GM12801 (cell line): ENCODE measurements around the gene KDELR3.

Experiments used
- TF ChIP-seq, protein P1 (sequence below): IDR thresholded peaks from one replicate; pipeline ENCODE4 v1.5.1; 2011; ENCODE audit warnings: control low read depth; ENCODE audit not compliant: insufficient read length; ENCODE audit errors: extremely low read depth

The KDELR3 gene

DNA sequence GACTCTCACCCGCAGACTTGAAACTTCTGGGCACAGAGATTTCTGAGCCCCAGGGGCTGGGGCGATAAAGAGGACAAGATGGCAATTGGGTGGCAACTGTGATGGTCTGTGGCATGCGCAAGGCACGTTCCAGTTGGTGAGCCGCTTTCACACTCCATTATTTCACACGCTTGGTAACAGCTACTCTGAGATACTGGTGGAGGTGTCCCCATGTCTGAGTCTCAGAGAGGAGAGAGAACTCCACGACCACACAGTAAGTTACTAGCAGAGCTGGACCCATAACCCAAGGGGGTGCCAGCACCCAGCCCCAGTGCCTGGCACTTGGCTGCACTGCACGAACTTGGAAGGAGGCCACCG, 6.9 kb upstream of the KDELR3 start:
- TF ChIP-seq, protein P1, sequence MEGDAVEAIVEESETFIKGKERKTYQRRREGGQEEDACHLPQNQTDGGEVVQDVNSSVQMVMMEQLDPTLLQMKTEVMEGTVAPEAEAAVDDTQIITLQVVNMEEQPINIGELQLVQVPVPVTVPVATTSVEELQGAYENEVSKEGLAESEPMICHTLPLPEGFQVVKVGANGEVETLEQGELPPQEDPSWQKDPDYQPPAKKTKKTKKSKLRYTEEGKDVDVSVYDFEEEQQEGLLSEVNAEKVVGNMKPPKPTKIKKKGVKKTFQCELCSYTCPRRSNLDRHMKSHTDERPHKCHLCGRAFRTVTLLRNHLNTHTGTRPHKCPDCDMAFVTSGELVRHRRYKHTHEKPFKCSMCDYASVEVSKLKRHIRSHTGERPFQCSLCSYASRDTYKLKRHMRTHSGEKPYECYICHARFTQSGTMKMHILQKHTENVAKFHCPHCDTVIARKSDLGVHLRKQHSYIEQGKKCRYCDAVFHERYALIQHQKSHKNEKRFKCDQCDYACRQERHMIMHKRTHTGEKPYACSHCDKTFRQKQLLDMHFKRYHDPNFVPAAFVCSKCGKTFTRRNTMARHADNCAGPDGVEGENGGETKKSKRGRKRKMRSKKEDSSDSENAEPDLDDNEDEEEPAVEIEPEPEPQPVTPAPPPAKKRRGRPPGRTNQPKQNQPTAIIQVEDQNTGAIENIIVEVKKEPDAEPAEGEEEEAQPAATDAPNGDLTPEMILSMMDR: no peak

DNA sequence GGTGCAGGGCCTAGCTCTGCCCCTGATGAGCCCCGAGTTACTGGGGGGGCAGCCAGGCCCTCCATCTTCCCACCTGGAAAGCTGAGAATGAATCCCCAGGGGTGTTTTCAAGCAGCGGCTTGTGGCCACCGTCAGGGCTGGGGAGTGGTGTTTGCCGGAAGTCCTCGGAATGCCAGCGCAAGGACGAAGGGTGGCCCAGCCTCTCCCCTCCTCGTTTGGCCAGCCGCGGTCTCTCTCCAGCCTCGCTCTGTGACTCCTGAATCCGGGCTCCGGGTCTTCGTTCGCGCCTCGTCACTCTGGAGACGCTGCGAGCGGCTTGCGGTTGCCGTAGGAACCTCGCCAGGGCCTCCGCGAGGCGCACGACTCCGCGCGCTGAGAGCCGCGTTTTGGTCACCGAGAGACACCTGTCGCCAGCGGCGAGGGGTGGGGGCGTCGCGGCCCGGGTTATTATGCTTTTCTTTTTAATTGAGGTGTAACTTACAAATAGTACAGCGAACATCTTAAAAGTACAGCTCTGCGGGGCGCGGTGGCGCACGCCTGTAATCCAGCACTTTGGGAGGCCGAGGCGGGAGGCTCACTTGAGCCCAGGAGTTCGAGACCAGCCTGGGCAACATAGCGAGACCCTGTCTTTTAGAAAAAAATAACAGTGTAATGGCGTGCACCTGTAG, 6.3 kb upstream of the KDELR3 start:
- TF ChIP-seq, protein P1: no peak

DNA sequence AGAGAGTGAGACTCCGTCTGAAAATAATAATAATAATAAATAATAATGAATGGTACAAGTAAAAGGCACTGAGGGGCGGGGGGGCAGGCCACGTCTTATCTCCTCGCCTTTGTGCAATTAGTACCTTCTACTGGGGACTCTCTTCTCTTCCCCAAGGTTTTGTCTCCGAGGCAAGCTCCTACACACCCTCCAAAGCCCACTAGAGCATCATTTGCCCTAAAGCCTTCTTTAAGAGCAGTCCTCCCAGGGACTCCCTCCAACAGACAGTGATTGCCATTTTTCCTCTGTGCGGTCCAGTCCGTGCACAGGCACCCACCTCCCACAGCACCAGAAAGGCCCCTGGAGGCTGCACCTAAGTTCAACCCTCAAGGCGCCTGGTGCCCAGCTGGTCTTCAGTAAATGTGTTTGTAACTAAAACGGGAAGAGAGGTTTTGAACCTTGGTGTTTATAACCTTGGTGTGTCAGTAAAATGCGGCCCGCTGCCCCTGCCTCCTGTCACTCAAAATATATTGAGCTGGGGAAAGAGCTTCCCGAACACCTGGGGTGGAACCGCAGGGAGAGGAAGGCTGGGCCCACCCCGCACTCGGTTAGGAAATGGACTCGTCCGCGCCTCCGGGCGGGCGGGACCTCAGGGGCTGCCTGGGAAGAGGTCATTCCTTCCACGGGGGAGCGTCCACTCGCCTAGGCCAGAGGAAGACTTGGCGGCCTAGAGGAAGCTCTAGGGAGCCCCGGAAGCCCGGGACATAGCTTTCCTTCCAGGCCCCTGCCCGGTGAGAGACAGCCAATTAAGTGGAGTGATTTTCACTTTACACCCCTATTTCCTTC, 4.7 kb upstream of the KDELR3 start:
- TF ChIP-seq, protein P1: no peak

DNA sequence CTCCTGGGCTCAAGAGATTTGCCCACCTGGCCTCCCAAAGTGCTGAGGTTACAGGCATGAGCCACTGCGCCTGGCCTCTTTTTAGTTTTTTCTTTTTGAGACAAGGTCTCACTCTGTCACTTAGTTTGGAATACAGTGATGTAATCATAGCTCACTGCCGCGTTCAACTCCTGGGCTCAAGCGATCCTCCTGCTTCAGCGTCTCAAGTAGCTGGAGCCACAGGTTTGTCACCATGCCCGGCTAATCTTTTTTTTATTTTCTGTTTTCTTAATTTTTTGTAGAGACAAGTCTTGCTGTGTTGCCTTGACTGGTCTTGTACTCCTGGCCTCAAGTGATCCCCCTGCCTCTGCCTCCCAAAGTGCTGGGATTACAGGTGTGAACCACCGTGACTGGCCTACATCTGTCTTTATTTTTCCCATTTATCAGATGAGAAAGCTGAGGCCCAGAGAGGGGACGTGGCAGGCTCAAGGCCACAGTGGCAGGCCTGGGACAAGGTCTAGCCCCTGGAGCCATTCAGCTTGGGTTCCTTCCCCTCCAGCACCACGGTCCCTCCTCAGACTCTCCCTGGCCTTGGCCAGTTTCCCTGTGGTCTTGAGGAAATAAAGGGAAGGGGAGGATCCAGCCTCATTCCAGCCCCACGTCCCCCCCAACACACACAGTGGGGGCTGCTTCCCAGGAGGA, 2.8 kb upstream of the KDELR3 start:
- TF ChIP-seq, protein P1: no peak

DNA sequence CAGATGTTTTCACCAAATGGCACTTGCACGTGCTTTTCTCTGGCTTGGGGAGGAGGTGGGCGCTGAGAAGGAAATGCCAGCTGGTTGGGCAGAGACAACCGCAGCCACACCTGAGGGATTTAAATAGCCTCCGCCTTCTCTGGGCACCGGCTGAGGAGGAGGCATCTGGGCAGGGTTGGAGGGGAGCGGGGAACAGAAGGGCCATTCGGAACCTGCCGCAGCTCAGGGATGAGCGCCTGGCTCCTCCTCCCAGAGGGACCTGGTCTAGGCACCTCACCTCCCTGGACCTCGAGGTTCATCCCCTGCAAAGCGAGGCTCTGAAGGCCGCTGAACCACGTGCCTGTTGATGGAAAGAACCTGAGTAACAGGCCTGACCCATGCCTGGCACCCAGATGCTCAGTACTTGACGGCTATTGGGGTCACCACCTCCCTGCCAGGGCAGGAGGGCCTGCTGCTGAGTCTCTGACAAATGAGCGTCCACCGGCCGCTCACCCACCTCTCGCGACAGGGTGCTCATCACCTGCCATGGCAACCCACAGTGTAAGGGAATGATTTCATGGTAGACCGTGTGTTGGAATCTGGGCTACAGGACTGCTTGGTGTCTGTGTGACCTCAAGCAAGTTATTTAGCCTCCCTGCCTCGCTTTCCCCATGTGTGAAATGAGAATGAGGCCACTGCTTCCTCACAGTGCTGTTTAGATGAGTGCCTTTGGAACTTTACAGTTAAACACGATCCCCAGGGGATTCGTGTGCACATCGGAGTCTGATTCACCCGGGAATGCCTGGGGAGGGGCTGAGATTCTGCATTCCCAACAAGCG, 2.0 kb upstream of the KDELR3 start:
- TF ChIP-seq, protein P1: no peak

DNA sequence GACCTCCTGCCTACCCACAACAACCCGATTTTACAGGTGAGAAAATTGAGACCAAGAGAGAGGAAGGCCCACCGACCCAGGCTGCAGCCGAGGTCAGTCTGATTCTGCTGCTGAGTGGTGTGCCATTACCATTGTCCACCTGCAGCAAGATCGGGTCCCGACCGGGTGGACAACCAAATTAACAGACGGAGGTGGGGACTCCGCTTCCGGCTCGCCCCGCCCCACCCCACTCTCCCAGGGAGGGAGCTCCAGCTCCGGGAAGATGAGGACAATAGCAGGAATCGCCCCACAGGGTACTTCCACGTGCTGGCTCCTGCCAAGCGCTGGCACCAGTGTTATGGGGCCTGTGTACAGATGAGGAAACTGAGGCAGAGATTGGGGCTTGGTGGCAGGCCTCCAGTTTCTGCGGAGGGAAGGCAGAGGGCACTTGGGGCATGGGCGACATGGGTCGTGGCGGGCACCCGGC, 425 bp upstream of the KDELR3 start:
- TF ChIP-seq, protein P1: no peak
